ENCODE data around the gene PARP8. TPM values are rescaled to one million over a fixed set of nuclear protein-coding genes. Genes with fewer than 3 reads are reported as not detected.
A peak's percentile ranks its signal among the peaks of the same experiment; 100 is the strongest.
"Not testable (repeated sequence)": the region's sequence is repeated elsewhere in the genome, so short reads cannot be mapped to it uniquely, and the experiment has no call there.

Gene PARP8, protein sequence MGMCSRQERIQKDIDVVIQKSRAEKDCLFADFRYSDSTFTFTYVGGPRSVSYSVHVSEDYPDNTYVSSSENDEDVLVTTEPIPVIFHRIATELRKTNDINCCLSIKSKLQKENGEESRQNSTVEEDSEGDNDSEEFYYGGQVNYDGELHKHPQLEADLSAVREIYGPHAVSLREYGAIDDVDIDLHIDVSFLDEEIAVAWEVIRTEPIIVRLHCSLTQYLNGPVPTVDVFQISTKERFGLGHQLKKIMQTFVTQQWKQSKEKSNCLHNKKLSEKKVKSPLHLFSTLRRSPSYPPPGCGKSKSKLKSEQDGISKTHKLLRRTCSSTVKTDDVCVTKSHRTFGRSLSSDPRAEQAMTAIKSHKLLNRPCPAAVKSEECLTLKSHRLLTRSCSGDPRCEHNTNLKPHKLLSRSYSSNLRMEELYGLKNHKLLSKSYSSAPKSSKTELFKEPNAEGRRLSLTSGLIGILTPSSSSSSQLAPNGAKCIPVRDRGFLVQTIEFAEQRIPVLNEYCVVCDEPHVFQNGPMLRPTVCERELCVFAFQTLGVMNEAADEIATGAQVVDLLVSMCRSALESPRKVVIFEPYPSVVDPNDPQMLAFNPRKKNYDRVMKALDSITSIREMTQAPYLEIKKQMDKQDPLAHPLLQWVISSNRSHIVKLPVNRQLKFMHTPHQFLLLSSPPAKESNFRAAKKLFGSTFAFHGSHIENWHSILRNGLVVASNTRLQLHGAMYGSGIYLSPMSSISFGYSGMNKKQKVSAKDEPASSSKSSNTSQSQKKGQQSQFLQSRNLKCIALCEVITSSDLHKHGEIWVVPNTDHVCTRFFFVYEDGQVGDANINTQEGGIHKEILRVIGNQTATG
- total RNA-seq: 48.7 TPM

DNA sequence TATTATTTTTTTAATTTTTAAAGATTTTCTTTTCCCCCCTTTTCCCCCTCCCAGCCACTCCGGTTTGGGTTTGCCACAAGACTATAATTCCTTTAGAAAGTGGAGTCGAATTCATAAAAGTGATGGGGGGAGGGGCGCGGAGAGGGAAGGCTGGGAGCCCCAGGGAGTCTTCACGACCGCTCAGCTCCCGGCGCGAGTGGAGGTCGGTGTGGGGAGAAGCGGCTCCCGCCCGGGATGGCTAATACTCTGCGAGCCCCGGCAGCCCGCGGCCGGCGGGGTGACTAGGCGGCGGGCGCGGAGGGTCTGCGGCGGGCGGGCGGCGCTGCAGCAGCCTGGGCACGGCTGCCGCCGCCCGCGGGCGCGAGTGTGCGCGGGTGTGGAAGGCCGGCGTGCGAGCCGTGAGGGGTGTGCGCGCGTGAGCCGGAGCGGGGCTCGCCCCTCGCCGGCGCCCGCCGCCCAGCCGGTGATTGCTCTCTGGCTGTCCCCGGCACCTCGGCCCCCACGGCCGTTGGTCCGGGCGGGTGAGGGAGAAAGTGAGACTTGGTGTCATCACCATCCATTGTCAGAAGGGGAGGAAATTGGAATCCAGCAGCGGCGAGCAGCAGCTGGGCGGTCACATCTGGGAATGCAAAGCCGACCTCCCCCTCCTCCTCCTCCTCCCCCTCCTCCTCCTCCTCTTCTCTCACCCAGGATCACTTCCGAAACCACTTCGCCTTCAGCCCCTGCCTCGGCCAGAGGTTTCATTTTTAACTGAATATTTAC, at the start of gene PARP8:
TSS of gene PARP8 (plus strand) at position 377 of the 762 bp plus-strand sequence. CDS start 459 bp downstream, outside the sequence.
- peak; percentile 30 for DNase-seq

DNA sequence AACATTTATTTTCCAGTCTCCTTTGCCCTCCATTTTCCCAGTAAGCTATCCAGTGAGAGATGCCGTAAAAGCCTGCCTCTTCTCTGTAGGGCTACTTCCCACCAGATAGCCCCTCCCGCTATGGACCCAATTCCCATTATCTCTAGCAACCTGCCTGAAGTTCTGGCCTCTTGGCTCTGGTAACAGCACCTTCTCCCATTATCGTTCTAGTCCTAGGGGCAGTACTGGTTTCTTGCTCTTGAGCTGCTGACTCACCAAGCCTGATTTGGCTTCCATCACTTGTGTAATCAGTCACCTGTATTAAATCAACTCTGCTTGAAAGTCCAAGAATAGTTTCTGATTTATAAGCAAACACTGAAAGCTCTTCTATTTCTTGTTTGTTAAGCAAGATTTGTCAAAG, 42.8 kb upstream of the PARP8 start:
- no peak for DNase-seq

DNA sequence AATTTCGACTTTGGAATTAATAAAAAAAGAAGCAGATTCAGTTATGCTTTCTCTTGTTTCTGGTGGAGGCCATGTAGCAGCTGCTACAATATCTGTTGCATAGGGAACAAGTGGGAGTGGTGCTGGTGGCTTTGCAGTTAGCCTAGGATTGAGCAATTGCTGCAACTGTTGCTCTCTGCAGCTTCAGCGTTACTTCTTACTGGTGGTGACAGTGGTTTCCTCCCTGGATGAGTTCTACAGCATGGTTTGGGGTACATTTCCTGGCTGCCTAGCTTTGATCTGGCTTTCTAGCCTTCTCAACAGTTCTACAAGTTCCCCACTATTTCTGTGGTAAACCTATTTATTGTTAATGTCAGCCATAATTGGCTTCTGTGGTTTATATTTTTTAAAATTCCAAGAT, 31.6 kb upstream of the PARP8 start:
- DNase-seq: not testable (repeated sequence)

DNA sequence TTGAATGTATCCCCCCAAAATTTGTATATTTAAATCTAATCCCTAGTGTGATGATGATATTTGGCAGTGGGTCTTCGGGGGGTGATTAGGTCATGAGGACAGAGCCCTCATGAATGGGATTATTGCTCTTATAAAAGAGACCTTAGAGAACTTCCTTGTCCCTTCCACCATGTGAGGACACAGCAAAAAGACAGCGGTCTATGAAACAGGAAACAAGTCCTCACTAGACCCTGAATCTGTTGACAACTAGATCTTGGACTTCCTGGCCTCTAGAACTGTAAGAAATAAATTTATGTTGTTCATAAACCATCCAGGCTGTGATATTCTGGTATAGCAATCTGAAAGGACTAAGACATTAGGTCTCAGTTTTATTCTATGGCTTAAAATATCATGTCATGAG, 28.9 kb upstream of the PARP8 start:
- DNase-seq: not testable (repeated sequence)

DNA sequence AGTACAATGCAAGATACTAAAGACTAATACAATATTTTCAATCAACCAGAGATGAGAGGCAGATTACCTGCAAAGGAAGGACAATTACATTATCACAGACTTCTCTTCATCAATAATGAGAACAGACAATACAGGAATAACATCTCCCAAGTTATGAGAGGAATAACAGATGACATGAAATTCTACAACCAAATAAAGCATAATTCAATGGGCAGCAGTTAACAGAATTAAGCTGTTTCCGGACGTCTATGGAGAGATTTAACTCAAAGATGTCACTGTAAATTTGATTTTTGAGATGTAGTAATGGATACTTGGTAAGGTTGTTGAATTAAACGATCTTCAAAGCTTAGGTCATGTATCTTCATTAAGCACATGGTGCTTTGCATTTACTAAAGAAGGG, 19.8 kb upstream of the PARP8 start:
- no peak for DNase-seq

DNA sequence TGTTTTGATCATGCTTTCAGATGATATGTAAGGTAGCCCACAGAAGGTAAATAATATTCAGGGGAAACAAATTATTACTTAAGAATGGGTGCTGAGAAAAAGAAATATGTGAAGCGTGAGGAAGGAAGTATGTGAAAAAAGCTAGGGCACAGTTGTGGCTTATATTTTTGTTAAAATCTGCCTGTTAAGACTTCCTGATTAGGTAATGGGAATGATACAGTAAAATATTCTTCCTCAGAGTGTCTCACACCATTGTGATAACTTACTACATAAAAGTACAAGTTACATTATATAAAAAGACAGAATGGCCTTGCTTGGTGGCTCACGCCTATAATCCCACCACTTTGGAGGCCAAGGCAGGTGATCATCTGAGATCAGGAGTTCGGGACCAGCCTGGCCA, 18.7 kb upstream of the PARP8 start:
- no peak for DNase-seq

DNA sequence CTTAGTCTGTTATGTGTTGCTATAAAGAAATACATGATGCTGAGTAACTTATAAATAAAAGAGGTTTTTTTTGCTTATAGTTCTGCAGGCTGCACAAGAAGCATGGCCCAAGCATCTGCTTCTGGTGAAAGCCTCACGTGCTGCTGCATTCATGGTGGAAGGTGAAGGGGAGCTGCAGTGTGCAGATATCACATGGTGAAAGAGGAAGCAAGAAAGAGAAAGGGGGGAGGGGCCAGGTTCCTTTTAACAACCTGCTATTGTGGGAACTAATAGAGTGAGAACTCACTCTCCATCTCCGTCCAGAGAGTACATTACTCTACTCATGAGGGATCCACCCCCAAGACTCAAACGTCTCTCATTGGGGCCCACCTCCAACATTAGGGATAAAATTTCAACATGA, 12.5 kb upstream of the PARP8 start:
- no peak for DNase-seq

DNA sequence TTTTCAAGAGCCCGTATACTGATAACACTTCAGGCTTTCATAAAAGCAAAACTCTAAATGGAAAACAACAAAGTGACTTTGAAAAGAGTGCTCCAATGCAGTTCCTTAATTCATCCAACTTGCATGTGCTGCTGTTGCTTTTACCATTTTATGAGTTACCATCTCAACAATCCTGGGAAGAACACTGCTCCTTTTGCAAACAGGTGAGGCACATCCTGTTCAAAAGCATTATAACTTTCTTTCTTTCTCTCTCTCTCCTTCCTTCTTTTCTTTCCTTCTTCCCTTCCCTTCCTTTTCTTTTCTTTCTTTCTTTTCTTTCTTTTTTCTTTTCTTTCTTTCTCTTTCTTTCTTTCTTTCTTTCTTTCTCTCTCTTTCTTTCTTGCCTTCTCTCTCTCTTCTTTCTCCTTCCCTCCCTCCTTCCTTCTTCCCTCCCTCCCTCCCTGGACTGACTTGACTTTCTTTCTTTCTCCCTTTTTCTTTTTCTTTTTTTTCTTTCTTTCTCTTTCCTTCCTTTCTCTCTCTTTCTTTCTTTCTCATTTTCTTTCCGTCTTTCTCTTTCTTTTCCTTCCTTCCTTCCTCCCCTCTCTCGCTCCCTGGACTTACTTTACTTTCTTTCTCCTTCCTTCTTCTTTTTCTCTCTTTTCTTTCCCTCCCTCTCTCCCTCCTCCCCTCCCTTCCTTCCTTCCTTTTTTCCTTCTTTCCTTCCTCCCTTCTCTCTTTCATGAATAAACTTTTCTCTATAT, 11.2 kb upstream of the PARP8 start:
- DNase-seq: no peak

DNA sequence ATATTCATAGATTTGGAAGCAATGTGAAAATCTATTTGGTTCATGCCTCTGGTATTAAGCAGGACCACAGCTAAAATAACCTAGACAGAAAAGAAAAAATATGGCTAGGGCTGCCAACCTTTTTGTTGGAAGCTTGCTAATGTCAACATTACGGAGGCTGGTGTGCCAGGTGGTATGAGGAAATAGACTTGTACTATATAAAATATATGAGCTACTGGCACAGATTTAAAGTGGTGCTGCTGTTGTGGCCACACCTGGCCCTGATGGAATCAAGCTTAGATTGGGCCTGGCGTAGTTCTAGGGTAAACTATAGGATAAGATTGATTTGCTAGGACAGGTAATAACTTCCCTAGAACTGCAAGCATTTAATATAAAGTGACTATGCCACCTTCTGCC, 10.6 kb upstream of the PARP8 start:
- no peak for DNase-seq

DNA sequence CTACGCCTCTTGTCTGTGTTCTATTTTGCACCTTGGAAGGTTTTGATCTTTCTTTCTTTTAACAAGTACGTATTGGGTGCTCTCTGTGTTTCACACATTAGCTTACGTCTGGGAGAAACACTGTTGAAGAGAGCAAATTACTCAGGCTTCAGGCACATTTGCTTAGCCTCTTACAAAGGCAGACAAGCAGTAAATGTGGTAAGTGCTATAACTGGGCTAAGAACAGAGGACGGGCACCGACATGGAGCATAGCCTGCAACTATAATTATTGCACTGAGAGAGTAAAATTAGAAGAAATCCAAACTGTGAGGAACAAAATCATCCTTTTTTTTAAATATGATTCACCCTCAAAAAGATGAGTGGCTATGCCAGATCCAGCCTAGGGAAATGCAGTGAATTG, 9.4 kb upstream of the PARP8 start:
- DNase-seq: peak; percentile 35

DNA sequence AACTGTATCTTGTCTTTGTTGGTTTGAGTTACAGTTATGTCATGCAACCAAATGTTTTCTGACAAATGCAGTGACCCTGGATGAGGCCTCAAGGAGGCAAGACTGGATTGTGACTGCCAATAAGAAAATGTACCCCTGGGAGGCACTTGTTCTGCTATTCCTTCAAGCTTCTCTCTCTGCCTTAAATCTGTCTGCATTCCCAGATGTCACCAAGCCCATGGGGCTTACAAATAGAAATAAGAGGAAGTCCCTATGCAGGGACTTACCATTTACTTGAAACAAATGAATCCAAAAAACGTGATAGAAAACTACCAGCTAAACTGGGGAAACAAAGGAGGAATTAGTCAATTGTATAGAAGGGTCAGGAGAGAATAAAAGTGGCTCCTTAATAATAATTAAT, 8.2 kb upstream of the PARP8 start:
- DNase-seq: no peak

DNA sequence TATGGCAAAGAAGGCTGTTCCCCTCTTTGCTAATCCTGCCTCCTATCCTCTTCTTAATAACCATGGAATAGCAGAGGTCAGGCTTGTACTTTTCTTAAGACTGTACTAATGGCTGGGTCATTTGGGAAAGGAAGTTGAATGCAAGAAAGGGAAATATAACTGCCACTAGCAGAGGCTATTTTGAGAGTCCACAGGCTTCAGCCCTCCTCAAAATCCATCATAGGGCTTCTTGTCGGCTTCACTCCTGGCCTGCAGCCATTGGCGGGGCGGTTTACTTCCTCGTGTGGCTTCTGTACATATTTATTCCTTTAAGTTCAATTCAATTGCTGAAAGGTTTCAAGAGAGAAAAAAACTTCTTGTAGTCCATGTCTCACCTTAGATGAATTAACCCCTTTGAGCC, 2.8 kb upstream of the PARP8 start:
- DNase-seq: no peak

DNA sequence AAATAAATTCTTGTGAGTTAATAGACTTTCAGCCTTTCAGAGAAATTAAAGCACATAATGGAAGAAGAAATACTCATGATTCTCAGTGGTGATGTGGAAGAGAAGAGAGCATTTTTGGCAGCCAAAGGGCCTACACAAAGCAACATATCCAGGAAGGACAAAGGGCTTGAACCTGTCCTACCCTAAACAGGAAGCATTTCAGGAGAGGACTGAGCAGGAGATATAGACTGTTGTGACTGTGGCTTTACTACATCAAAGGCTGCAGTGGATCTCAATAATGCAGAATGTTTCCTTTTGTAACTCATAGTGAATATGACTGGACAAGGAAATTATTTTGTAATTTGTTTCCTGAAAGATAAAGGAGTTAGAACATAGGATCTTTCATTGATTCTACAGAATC, 1.3 kb upstream of the PARP8 start:
- no peak for DNase-seq

DNA sequence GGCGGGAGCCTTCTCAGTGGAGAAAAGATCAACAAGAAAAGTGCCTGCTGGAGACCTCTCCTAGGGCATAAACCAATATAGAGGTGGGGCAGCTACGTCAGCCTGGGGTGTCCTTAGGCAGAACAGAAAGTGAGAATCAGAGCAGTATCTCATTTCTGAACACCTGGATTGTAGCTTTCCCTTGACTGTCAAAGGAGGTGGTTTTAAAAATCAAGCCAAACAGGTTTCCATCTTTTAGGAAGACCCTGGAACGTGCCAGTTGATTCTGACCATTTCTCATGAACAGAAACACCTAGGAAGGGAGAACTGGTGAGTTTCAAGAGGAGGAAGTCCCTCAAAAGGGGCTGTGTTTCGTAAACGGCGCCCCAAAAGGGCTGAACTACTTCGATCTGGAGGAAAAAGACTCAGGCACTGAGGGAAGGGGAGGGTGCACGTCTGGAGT, 655 bp upstream of the PARP8 start:
- DNase-seq: not testable (repeated sequence)

DNA sequence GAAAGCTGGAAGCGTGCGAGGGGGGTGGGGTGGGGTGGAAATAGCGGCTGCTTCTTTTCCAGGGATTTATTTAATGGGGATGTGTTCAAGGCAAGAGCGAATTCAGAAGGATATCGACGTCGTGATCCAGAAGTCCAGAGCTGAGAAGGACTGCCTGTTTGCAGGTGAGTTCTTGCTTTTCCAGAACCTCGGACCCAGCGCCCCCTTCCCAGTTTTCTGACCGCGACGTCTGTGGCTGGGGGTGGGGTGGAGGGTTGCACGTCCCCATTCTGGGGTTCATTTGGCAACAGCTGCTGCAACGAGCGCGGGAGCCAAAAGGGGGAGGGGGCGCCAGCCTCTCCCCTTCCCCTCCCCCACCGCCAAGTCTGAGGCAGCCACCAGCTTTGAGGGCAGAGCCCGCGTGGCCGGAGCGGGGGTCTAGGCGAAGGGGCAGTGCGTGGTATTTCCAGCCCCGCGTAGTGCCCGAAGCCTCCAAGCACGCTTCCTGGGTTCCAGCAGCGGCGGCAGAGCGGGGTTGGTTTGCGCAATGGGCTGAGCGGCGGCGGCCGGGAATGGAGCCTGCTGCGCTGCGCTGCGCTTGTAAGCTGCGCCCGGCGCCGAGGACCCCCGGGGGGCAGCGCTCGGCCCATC, 701 bp downstream of the PARP8 start:
- peak; percentile 18 for DNase-seq

DNA sequence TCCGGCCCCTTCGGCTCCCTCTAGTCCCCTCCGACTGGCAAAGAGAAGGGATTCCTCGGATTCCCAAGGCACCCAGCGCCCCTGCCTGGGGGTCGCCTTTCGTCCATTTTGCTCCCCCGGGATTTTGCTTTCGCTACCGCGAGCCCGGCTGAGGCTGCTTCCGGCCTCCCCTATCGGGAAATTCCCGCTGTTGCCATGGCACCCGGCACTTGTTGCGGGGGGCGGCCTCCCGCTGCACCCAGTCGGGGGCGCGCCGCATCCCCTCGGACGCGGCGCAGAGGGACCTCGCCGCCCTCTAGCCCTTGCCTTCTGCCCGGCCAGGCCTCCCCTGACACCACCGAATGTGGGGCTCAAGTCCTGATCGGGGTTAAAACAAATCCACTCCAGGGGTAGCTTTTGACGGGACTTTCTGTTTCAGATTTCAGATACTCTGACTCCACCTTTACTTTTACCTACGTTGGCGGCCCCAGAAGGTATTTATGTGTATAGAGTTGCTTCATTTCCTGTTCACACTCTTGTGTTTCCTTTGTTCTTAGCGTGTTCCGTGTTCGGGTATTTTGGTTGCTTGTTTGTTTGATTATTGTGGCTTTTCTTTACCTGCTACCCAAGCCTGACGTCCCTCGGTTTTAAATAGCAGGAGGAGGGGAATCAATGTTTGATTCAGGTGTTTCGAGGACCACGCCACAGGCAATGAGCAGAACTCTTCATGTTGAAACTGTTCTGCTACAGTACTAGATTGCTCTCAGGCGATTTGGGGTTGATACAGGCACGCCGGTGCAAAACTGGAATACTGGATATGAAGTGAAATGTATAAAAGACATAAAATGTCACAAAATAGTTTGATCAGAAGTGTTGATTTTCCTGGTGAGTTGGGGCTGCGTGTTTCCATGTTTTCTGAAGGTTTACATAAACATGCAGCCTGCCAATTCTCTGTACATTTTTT, 1.5 kb downstream of the PARP8 start:
- DNase-seq: peak; percentile 18

DNA sequence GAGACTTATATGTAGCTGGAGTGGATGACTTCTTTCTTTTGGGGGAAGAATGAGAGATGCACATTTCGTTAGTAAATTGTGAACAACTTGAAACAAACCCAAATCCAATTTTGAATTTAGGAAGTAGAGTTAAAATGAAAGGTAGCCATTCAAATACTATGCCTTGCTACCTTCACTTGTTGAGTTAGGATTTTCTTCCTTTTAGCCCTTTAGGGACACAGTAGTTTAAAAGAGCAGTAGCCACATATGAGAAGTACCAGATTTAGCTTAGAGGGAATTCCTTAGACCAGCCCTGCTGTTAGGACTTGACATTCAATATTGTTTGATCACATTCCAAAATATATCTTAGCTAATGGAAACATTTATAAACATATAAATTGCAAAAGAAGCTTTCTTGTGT, 2.2 kb downstream of the PARP8 start:
- not testable (repeated sequence) for DNase-seq

DNA sequence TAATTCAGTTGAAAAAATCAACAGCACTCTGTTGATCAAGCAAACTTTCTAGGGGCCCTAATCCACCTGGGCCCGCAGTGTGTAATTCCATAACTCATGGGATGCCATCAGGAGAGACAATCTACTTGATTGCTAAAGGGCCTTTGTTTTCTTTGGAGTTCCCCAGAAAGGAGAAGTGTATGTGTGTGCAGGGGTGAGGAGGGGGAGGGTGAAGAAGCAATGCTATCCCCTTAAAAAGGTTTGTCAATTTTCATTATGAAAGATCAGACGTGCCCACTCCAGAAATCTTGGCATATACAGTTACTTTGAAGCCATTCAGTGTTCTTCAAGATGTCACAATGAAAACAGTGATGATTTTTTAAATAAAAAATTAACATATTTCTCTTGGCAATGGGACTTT, 6.2 kb downstream of the PARP8 start:
- no peak for DNase-seq

DNA sequence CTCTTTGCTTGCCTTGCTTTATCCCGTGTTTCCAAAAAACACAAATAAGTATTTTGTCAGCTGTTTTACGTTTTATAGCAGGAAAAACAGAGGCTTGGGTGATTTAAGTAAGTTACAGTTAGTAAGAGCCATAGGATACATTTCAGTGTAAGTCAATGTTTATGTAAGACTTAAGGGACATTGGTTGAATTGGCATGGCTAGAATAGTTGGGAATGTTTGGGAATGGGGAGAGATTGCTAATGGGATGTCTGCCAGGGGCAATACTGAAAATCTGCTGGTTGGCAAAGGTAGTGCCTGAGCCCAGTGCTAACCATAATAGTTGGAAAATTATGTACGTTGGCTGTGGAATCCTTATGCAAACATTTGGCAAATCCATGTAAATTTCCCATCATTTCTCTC, 7.0 kb downstream of the PARP8 start:
- DNase-seq: not testable (repeated sequence)

DNA sequence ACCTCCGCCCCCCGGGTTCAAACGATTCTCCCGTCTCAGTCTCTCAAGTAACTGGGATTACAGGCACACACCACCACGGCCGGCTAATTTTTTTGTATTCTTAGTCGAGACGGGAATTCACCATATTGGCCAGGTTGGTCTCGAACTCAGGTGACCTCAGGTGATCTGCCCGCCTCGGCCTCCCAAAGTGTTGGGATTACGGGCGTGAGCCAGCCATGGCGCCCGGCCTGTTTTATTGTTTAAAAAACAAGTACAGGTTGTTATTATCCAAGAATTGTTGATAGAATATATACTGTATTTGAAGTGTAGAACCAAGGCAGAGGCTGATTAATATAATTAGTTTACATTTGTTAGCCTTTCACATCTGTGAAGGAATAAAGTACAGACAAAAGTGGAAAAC, 8.9 kb downstream of the PARP8 start:
- DNase-seq: no peak
